MM.1S (cell line): ENCODE results near the gene ZNF618.

Experiments used
- DNase-seq: peaks from one replicate; pipeline ENCODE4 v3.0.0-alpha.2; 2015
- H2AFZ ChIP-seq: fragments of 300-600 bp; sonication (generic); 2 replicates; pipeline ENCODE4 v1.6.0; 2016; ENCODE audit warnings: antibody characterized with exemption, low read length
- H3F3A ChIP-seq: fragments of 300-600 bp; sonication (generic); 2 replicates; pipeline ENCODE4 v1.6.1; 2016; ENCODE audit warnings: mild to moderate bottlenecking, antibody characterized with exemption, low read length, moderate library complexity, mixed read lengths; ENCODE audit not compliant: insufficient read depth
- H3K27ac ChIP-seq: fragments of 300-600 bp; sonication (generic); 2 replicates; pipeline ENCODE4 v1.5.1; 2016; ENCODE audit warnings: mild to moderate bottlenecking, low read length
- H3K27me3 ChIP-seq: fragments of 300-600 bp; sonication (generic); replicated peaks from 2 replicates; pipeline ENCODE4 v1.6.0; 2016; ENCODE audit warnings: low read length; ENCODE audit not compliant: insufficient read depth
- H3K36me3 ChIP-seq: fragments of 300-600 bp; sonication (generic); replicated peaks from 2 replicates; pipeline ENCODE4 v1.6.1; 2016; ENCODE audit warnings: mild to moderate bottlenecking, low read length, mixed read lengths; ENCODE audit not compliant: insufficient read depth
- H3K4me1 ChIP-seq: fragments of 300-600 bp; sonication (generic); 2 replicates; pipeline ENCODE4 v1.6.1; 2016; ENCODE audit warnings: low read length, mixed read lengths
- H3K4me2 ChIP-seq: fragments of 300-600 bp; sonication (generic); 2 replicates; pipeline ENCODE4 v1.6.0; 2016; ENCODE audit warnings: low read depth, low read length
- H3K4me3 ChIP-seq: fragments of 300-600 bp; sonication (generic); 2 replicates; pipeline ENCODE4 v1.5.1; 2016; ENCODE audit warnings: low read length, mixed read lengths
- H3K79me2 ChIP-seq: fragments of 300-600 bp; sonication (generic); 2 replicates; pipeline ENCODE4 v1.6.1; 2016; ENCODE audit warnings: mixed run types, low read length, mixed read lengths
- H3K9ac ChIP-seq: fragments of 300-600 bp; sonication (generic); 2 replicates; pipeline ENCODE4 v1.6.1; 2016; ENCODE audit warnings: low read length, mixed read lengths
- H3K9me2 ChIP-seq: fragments of 300-600 bp; sonication (generic); replicated peaks from 2 replicates; pipeline ENCODE4 v1.6.1; 2016; ENCODE audit warnings: mild to moderate bottlenecking, low read length, mixed read lengths; ENCODE audit not compliant: insufficient read depth
- H3K9me3 ChIP-seq: fragments of 300-600 bp; sonication (generic); replicated peaks from 2 replicates; pipeline ENCODE4 v1.6.1; 2016; ENCODE audit warnings: mild to moderate bottlenecking, low read length, mixed read lengths; ENCODE audit not compliant: insufficient read depth
- H4K20me1 ChIP-seq: fragments of 300-600 bp; sonication (generic); 2 replicates; pipeline ENCODE4 v1.6.1; 2016; ENCODE audit warnings: mild to moderate bottlenecking, low read length, moderate library complexity, mixed read lengths; ENCODE audit not compliant: insufficient read depth
- CTCF ChIP-seq: fragments of 300-600 bp; sonication (generic); IDR thresholded peaks from 2 replicates; pipeline ENCODE4 v1.5.1; 2016; ENCODE audit warnings: antibody characterized with exemption, low read length, mixed read lengths
- EZH2 ChIP-seq: fragments of 300-600 bp; sonication (generic); optimal IDR thresholded peaks from 2 replicates; pipeline ENCODE3; 2017; ENCODE audit warnings: low read depth, mild to moderate bottlenecking, antibody characterized with exemption, low read length, mixed read lengths
- EZH2phosphoT487 ChIP-seq: fragments of 300-600 bp; sonication (generic); IDR thresholded peaks from 2 replicates; pipeline ENCODE4 v1.6.1; 2018; ENCODE audit warnings: antibody characterized with exemption, low read length

The ZNF618 gene

GRCh38 chr9:113949571-113950078 is 73.5 kb downstream of the ZNF618 start:
- no peaks in the 10 kb centered on the region for H3K36me3 ChIP-seq
- DNase-seq: no peak
- no peak overlapping the region for H3K4me2 ChIP-seq
- no peak overlapping the region for H2AFZ ChIP-seq
- no peaks in the 10 kb centered on the region for H3F3A ChIP-seq
- no peaks in the 10 kb centered on the region for H3K9me2 ChIP-seq
- no peak overlapping the region for H3K9ac ChIP-seq
- no peaks in the 10 kb centered on the region for H3K79me2 ChIP-seq
- no peaks in the 10 kb centered on the region for H4K20me1 ChIP-seq
- no peaks in the 10 kb centered on the region for H3K4me1 ChIP-seq
- no peak overlapping the region for H3K4me3 ChIP-seq
- no peak overlapping the region for H3K27ac ChIP-seq
- H3K27me3 ChIP-seq: no peaks in the 10 kb centered on the region
- H3K9me3 ChIP-seq: no peaks in the 10 kb centered on the region
- TF ChIP-seq EZH2 (no peak), CTCF (no peak), EZH2phosphoT487 (no peak)

- H3K79me2 ChIP-seq: no peaks in the 10 kb centered on the region
- no peaks in the 10 kb centered on the region for H3F3A ChIP-seq
- H3K4me3 ChIP-seq: no peak overlapping the region
- no peak for DNase-seq
- H3K4me2 ChIP-seq: no peak overlapping the region
- no peaks in the 10 kb centered on the region for H3K27me3 ChIP-seq
- H2AFZ ChIP-seq: no peak overlapping the region
- H3K9me2 ChIP-seq: no peaks in the 10 kb centered on the region
- no peaks in the 10 kb centered on the region for H4K20me1 ChIP-seq
- H3K9me3 ChIP-seq: no peaks in the 10 kb centered on the region
- H3K9ac ChIP-seq: no peak overlapping the region
- H3K36me3 ChIP-seq: no peaks in the 10 kb centered on the region
- H3K4me1 ChIP-seq: no peaks in the 10 kb centered on the region
- no peak for TF ChIP-seq EZH2phosphoT487
- no peak overlapping the region for H3K27ac ChIP-seq
These were observed 74.3 kb downstream of the ZNF618 start for GRCh38 chr9:113950195-113951031.

- H3K36me3 ChIP-seq: no peaks in the 10 kb centered on the region
- H4K20me1 ChIP-seq: no peaks in the 10 kb centered on the region
- no peak overlapping the region for H3K4me3 ChIP-seq
- no peaks in the 10 kb centered on the region for H3F3A ChIP-seq
- H3K9ac ChIP-seq: no peak overlapping the region
- no peaks in the 10 kb centered on the region for H3K4me1 ChIP-seq
- no peaks in the 10 kb centered on the region for H3K9me2 ChIP-seq
- no peaks in the 10 kb centered on the region for H3K9me3 ChIP-seq
- H3K27ac ChIP-seq: no peak overlapping the region
- TF ChIP-seq EZH2phosphoT487: no peak
- TF ChIP-seq CTCF: no peak
- no peak for TF ChIP-seq EZH2
- no peaks in the 10 kb centered on the region for H3K27me3 ChIP-seq
- H3K79me2 ChIP-seq: no peaks in the 10 kb centered on the region
- DNase-seq: no peak
- H3K4me2 ChIP-seq: no peak overlapping the region
- no peak overlapping the region for H2AFZ ChIP-seq
These were observed 74.9 kb downstream of the ZNF618 start for GRCh38 chr9:113951032-113951372.

- Histone ChIP-seq H3K27ac (no peak overlapping the region), H2AFZ (no peak overlapping the region), H3K9me3 (no peaks in the 10 kb centered on the region), H3K9me2 (no peaks in the 10 kb centered on the region), H3K9ac (no peak overlapping the region), H3K4me3 (no peak overlapping the region), H3K27me3 (no peaks in the 10 kb centered on the region), H3K4me1 (no peaks in the 10 kb centered on the region), H3K4me2 (no peak overlapping the region), H3K79me2 (no peaks in the 10 kb centered on the region), H3K36me3 (no peaks in the 10 kb centered on the region), H3F3A (no peaks in the 10 kb centered on the region), H4K20me1 (no peaks in the 10 kb centered on the region)
- DNase-seq: no peak
- TF ChIP-seq EZH2phosphoT487: no peak
- TF ChIP-seq EZH2: no peak
- no peak for TF ChIP-seq CTCF
These were observed 76.6 kb downstream of the ZNF618 start for GRCh38 chr9:113952676-113953075.
